ENCODE measurements around the gene IL3. TPM values are rescaled to one million over a fixed set of nuclear protein-coding genes. Genes with fewer than 3 reads are reported as not detected.

IL3 gene
- total RNA-seq, 2 experiments from 2014 or later = not detected

DNA sequence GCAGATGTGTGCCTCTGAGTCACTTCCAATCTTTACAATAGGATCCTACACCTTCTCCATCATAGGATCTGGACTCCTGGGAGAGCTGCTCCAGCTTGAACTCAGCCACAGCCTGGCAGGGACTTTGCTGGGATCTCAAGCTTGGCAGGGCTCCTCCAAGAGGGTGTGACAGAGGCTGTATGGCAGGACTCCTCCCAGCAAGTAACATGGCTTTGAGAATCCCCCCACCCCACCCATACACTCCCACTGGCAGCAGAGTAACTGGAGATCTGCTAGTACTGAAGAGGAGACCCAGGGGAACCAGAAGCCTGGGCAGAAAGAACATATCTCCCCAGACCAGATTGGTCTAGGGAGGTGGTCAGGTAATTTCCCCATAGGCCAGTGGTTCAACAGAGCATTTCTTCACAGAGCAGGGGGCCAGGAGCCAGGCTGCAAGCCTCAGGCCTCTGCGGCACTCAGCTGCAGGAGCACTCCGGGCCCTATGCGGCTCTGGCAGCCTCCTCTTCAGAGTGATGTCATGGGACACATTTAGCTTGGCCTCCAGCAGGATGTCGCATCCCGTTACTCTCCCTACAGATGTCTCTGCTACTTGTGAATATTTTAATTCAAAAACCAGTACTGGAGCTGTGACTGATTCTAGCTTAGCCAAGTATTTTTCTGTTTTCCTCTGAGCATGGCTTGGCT is 47.3 kb upstream of the IL3 start:
- H3K9me2 ChIP-seq (ENCODE audit: insufficient read depth, low read length) = no peaks in the 10 kb centered on the region
- ChIA-PET CTCF (ENCODE audit: unreplicated experiment) (no interaction called here), POLR2A (interaction anchor here (0.5 kb wide), 1 partner anchor 314 kb away, joined by 3 read pairs; no protein-coding TSS in a partner anchor)
- no peak overlapping the region for H3K27ac ChIP-seq (ENCODE audit: low read depth, low read length, poor library complexity, severe bottlenecking)
- H4K20me1 ChIP-seq (ENCODE audit: insufficient read depth, low read length) = no peaks in the 10 kb centered on the region
- no peak overlapping the region for H2AFZ ChIP-seq (ENCODE audit: low read length)
- H3K4me1 ChIP-seq (ENCODE audit: insufficient read depth, low read length, poor library complexity, severe bottlenecking) = no peaks in the 10 kb centered on the region
- H3K4me3 ChIP-seq (ENCODE audit: low read depth, low read length, poor library complexity, severe bottlenecking) = no peak overlapping the region
- H3K9me3 ChIP-seq (ENCODE audit: low read length) = no peaks in the 10 kb centered on the region
- no TSS peak for BruUV-seq (replicated peaks)
- no peaks in the 10 kb centered on the region for H3K79me2 ChIP-seq (ENCODE audit: insufficient read depth, low read depth, low read length)
- no peaks in the 10 kb centered on the region for H3K36me3 ChIP-seq (ENCODE audit: insufficient read depth, low read length)
- DNase-seq (ENCODE audit: low spot score) = no peak
- TF ChIP-seq, protein P1, sequence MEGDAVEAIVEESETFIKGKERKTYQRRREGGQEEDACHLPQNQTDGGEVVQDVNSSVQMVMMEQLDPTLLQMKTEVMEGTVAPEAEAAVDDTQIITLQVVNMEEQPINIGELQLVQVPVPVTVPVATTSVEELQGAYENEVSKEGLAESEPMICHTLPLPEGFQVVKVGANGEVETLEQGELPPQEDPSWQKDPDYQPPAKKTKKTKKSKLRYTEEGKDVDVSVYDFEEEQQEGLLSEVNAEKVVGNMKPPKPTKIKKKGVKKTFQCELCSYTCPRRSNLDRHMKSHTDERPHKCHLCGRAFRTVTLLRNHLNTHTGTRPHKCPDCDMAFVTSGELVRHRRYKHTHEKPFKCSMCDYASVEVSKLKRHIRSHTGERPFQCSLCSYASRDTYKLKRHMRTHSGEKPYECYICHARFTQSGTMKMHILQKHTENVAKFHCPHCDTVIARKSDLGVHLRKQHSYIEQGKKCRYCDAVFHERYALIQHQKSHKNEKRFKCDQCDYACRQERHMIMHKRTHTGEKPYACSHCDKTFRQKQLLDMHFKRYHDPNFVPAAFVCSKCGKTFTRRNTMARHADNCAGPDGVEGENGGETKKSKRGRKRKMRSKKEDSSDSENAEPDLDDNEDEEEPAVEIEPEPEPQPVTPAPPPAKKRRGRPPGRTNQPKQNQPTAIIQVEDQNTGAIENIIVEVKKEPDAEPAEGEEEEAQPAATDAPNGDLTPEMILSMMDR (conservative IDR thresholded peaks at IDR 0.05; ENCODE audit: low read length) = no peak
- no peak for TF ChIP-seq EZH2phosphoT487 (IDR thresholded peaks at IDR 0.05; ENCODE audit: borderline replicate concordance, low read depth, low read length)
- no peak overlapping the region for H3K4me2 ChIP-seq (ENCODE audit: low read length)
- intact Hi-C loops (cut with micrococcal nuclease; ENCODE audit: unreplicated experiment) = no loop called here

- H3K27ac ChIP-seq (ENCODE audit: low read depth, low read length, poor library complexity, severe bottlenecking) = no peak overlapping the region
- no peaks in the 10 kb centered on the region for H3K36me3 ChIP-seq (ENCODE audit: insufficient read depth, low read length)
- H3K9me2 ChIP-seq (ENCODE audit: insufficient read depth, low read length) = no peaks in the 10 kb centered on the region
- no peaks in the 10 kb centered on the region for H3K9me3 ChIP-seq (ENCODE audit: low read length)
- intact Hi-C loops (cut with micrococcal nuclease; ENCODE audit: unreplicated experiment) = no loop called here
- H3K4me1 ChIP-seq (ENCODE audit: insufficient read depth, low read length, poor library complexity, severe bottlenecking) = no peaks in the 10 kb centered on the region
- no peaks in the 10 kb centered on the region for H3K79me2 ChIP-seq (ENCODE audit: insufficient read depth, low read depth, low read length)
- H2AFZ ChIP-seq (ENCODE audit: low read length) = no peak overlapping the region
- no peaks in the 10 kb centered on the region for H4K20me1 ChIP-seq (ENCODE audit: insufficient read depth, low read length)
- ChIA-PET CTCF (ENCODE audit: unreplicated experiment) (no interaction called here), POLR2A (interaction anchor here (0.5 kb wide), 1 partner anchor 315 kb away, joined by 3 read pairs; no protein-coding TSS in a partner anchor)
- TF ChIP-seq EZH2phosphoT487 (IDR thresholded peaks at IDR 0.05; ENCODE audit: borderline replicate concordance, low read depth, low read length) = no peak
- TF ChIP-seq, protein P1 (conservative IDR thresholded peaks at IDR 0.05; ENCODE audit: low read length) = no peak
- no TSS peak for BruUV-seq (replicated peaks)
- no peak overlapping the region for H3K4me2 ChIP-seq (ENCODE audit: low read length)
- DNase-seq (ENCODE audit: low spot score) = no peak
- no peak overlapping the region for H3K4me3 ChIP-seq (ENCODE audit: low read depth, low read length, poor library complexity, severe bottlenecking)
Observed at GRCh38 chr5:132013711-132014110, 46.7 kb upstream of the IL3 start.

- no peak overlapping the region for H2AFZ ChIP-seq (ENCODE audit: low read length)
- H3K4me3 ChIP-seq (ENCODE audit: low read depth, low read length, poor library complexity, severe bottlenecking) = no peak overlapping the region
- CTCF ChIA-PET (ENCODE audit: unreplicated experiment) = no interaction called here
- TF ChIP-seq, protein P1 (conservative IDR thresholded peaks at IDR 0.05; ENCODE audit: low read length) = no peak
- TF ChIP-seq EZH2phosphoT487 (IDR thresholded peaks at IDR 0.05; ENCODE audit: borderline replicate concordance, low read depth, low read length) = no peak
- intact Hi-C loops (cut with micrococcal nuclease; ENCODE audit: unreplicated experiment) = no loop called here
- H3K36me3 ChIP-seq (ENCODE audit: insufficient read depth, low read length) = no peaks in the 10 kb centered on the region
- POLR2A ChIA-PET = no interaction called here
- DNase-seq (ENCODE audit: low spot score) = no peak
- no peaks in the 10 kb centered on the region for H3K4me1 ChIP-seq (ENCODE audit: insufficient read depth, low read length, poor library complexity, severe bottlenecking)
- no peak overlapping the region for H3K4me2 ChIP-seq (ENCODE audit: low read length)
- no peak overlapping the region for H3K27ac ChIP-seq (ENCODE audit: low read depth, low read length, poor library complexity, severe bottlenecking)
- no peaks in the 10 kb centered on the region for H3K79me2 ChIP-seq (ENCODE audit: insufficient read depth, low read depth, low read length)
- H3K9me2 ChIP-seq (ENCODE audit: insufficient read depth, low read length) = no peaks in the 10 kb centered on the region
- H4K20me1 ChIP-seq (ENCODE audit: insufficient read depth, low read length) = no peaks in the 10 kb centered on the region
- no TSS peak for BruUV-seq (replicated peaks)
- H3K9me3 ChIP-seq (ENCODE audit: low read length) = no peaks in the 10 kb centered on the region
Observed at GRCh38 chr5:132016721-132017250, 43.7 kb upstream of the IL3 start.

All from OCI-LY7 (cell line).